ENCODE results near the gene KCNK16.

Gene KCNK16

DNA sequence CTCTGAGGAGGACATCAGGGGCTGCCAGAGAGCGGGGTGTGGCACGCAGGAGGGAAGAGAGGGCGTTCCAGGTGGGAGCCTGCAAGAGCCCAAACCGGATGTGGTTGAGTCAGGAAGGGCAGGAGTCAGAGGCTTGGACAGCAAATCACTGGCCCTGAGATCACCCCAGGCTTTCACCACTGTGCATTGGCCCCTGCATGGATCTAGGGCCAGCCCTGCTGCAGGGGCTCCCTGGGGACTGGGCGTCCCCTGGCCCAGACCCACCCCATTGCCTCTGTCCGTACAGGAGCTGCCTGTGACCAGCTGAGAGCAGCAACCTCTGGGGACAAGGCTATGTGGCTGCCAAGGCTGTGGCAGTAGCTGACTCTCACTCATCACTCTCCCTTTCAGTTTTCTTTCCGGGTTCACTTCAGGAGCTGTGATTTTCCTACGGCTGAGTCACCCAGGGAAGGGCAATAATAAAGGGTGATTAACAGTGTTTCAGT lies 42.2 kb downstream of the KCNK16 start:
- Histone ChIP-seq H3K27me3 (ENCODE audit: insufficient read depth, low read depth) (no peaks in the 10 kb centered on the region), H4K20me1 (ENCODE audit: insufficient read depth) (no peaks in the 10 kb centered on the region), H3K4me3 (IDR thresholded peaks at IDR 0.05; ENCODE audit: insufficient read depth, low read depth, low read length) (no peak overlapping the region), H3K79me2 (ENCODE audit: insufficient read depth, low read depth) (no peaks in the 10 kb centered on the region), H3K27ac (no peak overlapping the region), H2AFZ (ENCODE audit: low read depth) (no peak overlapping the region), H3K4me2 (no peak overlapping the region), H3K9ac (no peak overlapping the region), H3K36me3 (ENCODE audit: insufficient read depth) (no peaks in the 10 kb centered on the region), H3K4me1 (ENCODE audit: low read depth, poor library complexity, severe bottlenecking) (no peaks in the 10 kb centered on the region)
- TF ChIP-seq CTCF (conservative IDR thresholded peaks at IDR 0.05; ENCODE audit: low read depth, low read length), result no peak

GRCh38 chr6:39279539-39279938 lies 43.0 kb downstream of the KCNK16 start:
- Histone ChIP-seq H3K79me2 (ENCODE audit: insufficient read depth, low read depth) (no peaks in the 10 kb centered on the region), H3K4me3 (IDR thresholded peaks at IDR 0.05; ENCODE audit: insufficient read depth, low read depth, low read length) (no peak overlapping the region), H4K20me1 (ENCODE audit: insufficient read depth) (no peaks in the 10 kb centered on the region), H3K9ac (no peak overlapping the region), H3K4me1 (ENCODE audit: low read depth, poor library complexity, severe bottlenecking) (no peaks in the 10 kb centered on the region), H3K36me3 (ENCODE audit: insufficient read depth) (no peaks in the 10 kb centered on the region), H3K27me3 (ENCODE audit: insufficient read depth, low read depth) (no peaks in the 10 kb centered on the region), H3K4me2 (no peak overlapping the region), H3K27ac (no peak overlapping the region), H2AFZ (ENCODE audit: low read depth) (no peak overlapping the region)
- no peak for TF ChIP-seq CTCF (conservative IDR thresholded peaks at IDR 0.05; ENCODE audit: low read depth, low read length)

- Histone ChIP-seq H3K27ac (no peak overlapping the region), H3K36me3 (ENCODE audit: insufficient read depth) (no peaks in the 10 kb centered on the region), H3K79me2 (ENCODE audit: insufficient read depth, low read depth) (no peaks in the 10 kb centered on the region), H4K20me1 (ENCODE audit: insufficient read depth) (no peaks in the 10 kb centered on the region), H3K27me3 (ENCODE audit: insufficient read depth, low read depth) (no peaks in the 10 kb centered on the region), H3K4me3 (IDR thresholded peaks at IDR 0.05; ENCODE audit: insufficient read depth, low read depth, low read length) (no peak overlapping the region), H3K9ac (no peak overlapping the region), H3K4me2 (no peak overlapping the region), H3K4me1 (ENCODE audit: low read depth, poor library complexity, severe bottlenecking) (no peaks in the 10 kb centered on the region), H2AFZ (ENCODE audit: low read depth) (no peak overlapping the region)
- TF ChIP-seq CTCF (conservative IDR thresholded peaks at IDR 0.05; ENCODE audit: low read depth, low read length), result no peak
Measured at GRCh38 chr6:39276379-39276995, 46.0 kb downstream of the KCNK16 start.

DNA sequence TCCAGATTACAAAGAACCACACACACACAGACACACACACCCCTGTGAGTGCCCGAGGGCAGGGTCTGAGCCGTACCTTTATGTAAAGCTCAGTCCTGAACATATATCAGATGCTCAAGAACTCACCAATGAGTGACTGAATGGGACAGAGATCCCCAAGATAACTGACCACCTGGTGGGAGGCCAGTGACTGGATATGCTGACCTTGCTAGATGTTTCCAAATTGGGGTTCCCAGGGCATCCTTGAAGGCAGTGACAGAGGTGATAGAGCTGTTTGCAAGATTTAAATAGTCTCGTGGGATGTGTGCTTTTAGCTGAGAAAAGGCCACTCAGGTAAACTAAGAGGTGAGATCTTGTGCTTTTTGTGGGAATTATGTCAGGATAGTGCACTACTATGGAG lies 47.6 kb downstream of the KCNK16 start:
- Histone ChIP-seq H3K27me3 (ENCODE audit: insufficient read depth, low read depth) (no peaks in the 10 kb centered on the region), H2AFZ (ENCODE audit: low read depth) (no peak overlapping the region), H3K79me2 (ENCODE audit: insufficient read depth, low read depth) (no peaks in the 10 kb centered on the region), H4K20me1 (ENCODE audit: insufficient read depth) (no peaks in the 10 kb centered on the region), H3K27ac (no peak overlapping the region), H3K4me1 (ENCODE audit: low read depth, poor library complexity, severe bottlenecking) (no peaks in the 10 kb centered on the region), H3K36me3 (ENCODE audit: insufficient read depth) (no peaks in the 10 kb centered on the region), H3K9ac (no peak overlapping the region), H3K4me3 (IDR thresholded peaks at IDR 0.05; ENCODE audit: insufficient read depth, low read depth, low read length) (no peak overlapping the region), H3K4me2 (no peak overlapping the region)
- no peak for TF ChIP-seq CTCF (conservative IDR thresholded peaks at IDR 0.05; ENCODE audit: low read depth, low read length)

Measured in KMS-11 (cell line).